HEK293 (cell line): Measurements from ENCODE around the gene UFC1.

Experiments used
- BCL11A ChIP-seq: fragments of 450-650 bp; formaldehyde crosslinking; IDR thresholded peaks from 2 replicates; pipeline ENCODE4 v1.5.1; 2016; ENCODE audit warnings: low read depth, missing biosample characterization, missing genetic modification characterization
- FEZF1 ChIP-seq: fragments of 450-650 bp; formaldehyde crosslinking; IDR thresholded peaks from 2 replicates; pipeline ENCODE4 v1.5.1; 2016; ENCODE audit warnings: missing biosample characterization, missing genetic modification characterization
- GFI1B ChIP-seq: fragments of 450-650 bp; formaldehyde crosslinking; IDR thresholded peaks from 2 replicates; pipeline ENCODE4 v1.5.1; 2016; ENCODE audit warnings: missing biosample characterization, missing genetic modification characterization
- GLI4 ChIP-seq: fragments of 450-650 bp; formaldehyde crosslinking; IDR thresholded peaks from 2 replicates; pipeline ENCODE4 v1.5.1; 2016; ENCODE audit warnings: missing biosample characterization, missing genetic modification characterization
- SETDB1 ChIP-seq: IDR thresholded peaks from one replicate; pipeline ENCODE4 v1.6.1; 2017; ENCODE audit warnings: mild to moderate bottlenecking, low read length, moderate library complexity, mixed read lengths; ENCODE audit not compliant: insufficient read length
- SP7 ChIP-seq: fragments of 450-650 bp; formaldehyde crosslinking; IDR thresholded peaks from 2 replicates; pipeline ENCODE4 v1.5.1; 2016; ENCODE audit warnings: missing biosample characterization, missing genetic modification characterization
- TRIM28 ChIP-seq: IDR thresholded peaks from 2 replicates; pipeline ENCODE4 v1.6.1; 2011; ENCODE audit warnings: low read length, control low read depth, borderline replicate concordance
- ZBTB20 ChIP-seq: fragments of 450-650 bp; formaldehyde crosslinking; IDR thresholded peaks from 2 replicates; pipeline ENCODE4 v1.5.1; 2016; ENCODE audit warnings: missing biosample characterization, missing genetic modification characterization
- ZBTB49 ChIP-seq: fragments of 450-650 bp; formaldehyde crosslinking; IDR thresholded peaks from 2 replicates; pipeline ENCODE4 v1.5.1; 2016; ENCODE audit warnings: missing biosample characterization, missing genetic modification characterization, low read depth
- ZBTB6 ChIP-seq: fragments of 450-650 bp; formaldehyde crosslinking; IDR thresholded peaks from 2 replicates; pipeline ENCODE4 v1.5.1; 2017; ENCODE audit warnings: missing biosample characterization, missing genetic modification characterization
- ZBTB7A ChIP-seq: fragments of 450-650 bp; formaldehyde crosslinking; IDR thresholded peaks from 2 replicates; pipeline ENCODE4 v1.5.1; 2016; ENCODE audit warnings: low read depth, missing biosample characterization, missing genetic modification characterization
- ZNF121 ChIP-seq: fragments of 450-650 bp; formaldehyde crosslinking; IDR thresholded peaks from 2 replicates; pipeline ENCODE4 v1.5.1; 2016; ENCODE audit warnings: missing biosample characterization, missing genetic modification characterization
- ZNF146 ChIP-seq: fragments of 450-650 bp; formaldehyde crosslinking; IDR thresholded peaks from 2 replicates; pipeline ENCODE4 v1.5.1; 2016; ENCODE audit warnings: missing biosample characterization, missing genetic modification characterization
- ZNF157 ChIP-seq: fragments of 450-650 bp; formaldehyde crosslinking; IDR thresholded peaks from 2 replicates; pipeline ENCODE4 v1.5.1; 2016; ENCODE audit warnings: missing biosample characterization, missing genetic modification characterization
- ZNF16 ChIP-seq: fragments of 450-650 bp; formaldehyde crosslinking; IDR thresholded peaks from 2 replicates; pipeline ENCODE4 v1.5.1; 2016; ENCODE audit warnings: low read depth, missing biosample characterization, missing genetic modification characterization
- ZNF2 ChIP-seq: fragments of 450-650 bp; formaldehyde crosslinking; IDR thresholded peaks from 2 replicates; pipeline ENCODE4 v1.5.1; 2016; ENCODE audit warnings: missing biosample characterization, missing genetic modification characterization
- ZNF202 ChIP-seq: fragments of 450-650 bp; formaldehyde crosslinking; IDR thresholded peaks from 2 replicates; pipeline ENCODE4 v1.5.1; 2016; ENCODE audit warnings: missing biosample characterization, missing genetic modification characterization, borderline replicate concordance
- ZNF223 ChIP-seq: fragments of 450-650 bp; formaldehyde crosslinking; IDR thresholded peaks from 2 replicates; pipeline ENCODE4 v1.5.1; 2016; ENCODE audit warnings: missing biosample characterization, missing genetic modification characterization
- ZNF239 ChIP-seq: fragments of 450-650 bp; formaldehyde crosslinking; IDR thresholded peaks from 2 replicates; pipeline ENCODE4 v1.5.1; 2016; ENCODE audit warnings: missing biosample characterization, missing genetic modification characterization
- ZNF354C ChIP-seq: fragments of 450-650 bp; formaldehyde crosslinking; IDR thresholded peaks from 2 replicates; pipeline ENCODE4 v1.5.1; 2016; ENCODE audit warnings: missing biosample characterization, missing genetic modification characterization, low read depth, borderline replicate concordance
- ZNF391 ChIP-seq: fragments of 450-650 bp; formaldehyde crosslinking; IDR thresholded peaks from 2 replicates; pipeline ENCODE4 v1.5.1; 2016; ENCODE audit warnings: low read depth, missing biosample characterization, missing genetic modification characterization, borderline replicate concordance
- ZNF404 ChIP-seq: fragments of 450-650 bp; formaldehyde crosslinking; IDR thresholded peaks from 2 replicates; pipeline ENCODE4 v1.5.1; 2017; ENCODE audit warnings: missing biosample characterization, missing genetic modification characterization
- ZNF426 ChIP-seq: fragments of 450-650 bp; formaldehyde crosslinking; IDR thresholded peaks from 2 replicates; pipeline ENCODE4 v1.5.1; 2017; ENCODE audit warnings: missing biosample characterization, missing genetic modification characterization, mild to moderate bottlenecking, inconsistent platforms, moderate library complexity
- ZNF488 ChIP-seq: fragments of 450-650 bp; formaldehyde crosslinking; IDR thresholded peaks from 2 replicates; pipeline ENCODE4 v1.5.1; 2016; ENCODE audit warnings: missing biosample characterization, missing genetic modification characterization
- ZNF510 ChIP-seq: fragments of 450-650 bp; formaldehyde crosslinking; IDR thresholded peaks from 2 replicates; pipeline ENCODE4 v1.5.1; 2018; ENCODE audit warnings: mild to moderate bottlenecking, missing genetic modification characterization, missing biosample characterization; ENCODE audit not compliant: insufficient replicate concordance
- ZNF529 ChIP-seq: fragments of 450-650 bp; formaldehyde crosslinking; IDR thresholded peaks from 2 replicates; pipeline ENCODE4 v1.5.1; 2017; ENCODE audit warnings: missing genetic modification characterization, missing biosample characterization; ENCODE audit not compliant: insufficient replicate concordance
- ZNF596 ChIP-seq: fragments of 450-650 bp; IDR thresholded peaks from 2 replicates; pipeline ENCODE4 v1.5.0; 2018; ENCODE audit warnings: missing biosample characterization, mild to moderate bottlenecking, missing genetic modification characterization, moderate library complexity
- ZNF621 ChIP-seq: fragments of 450-650 bp; formaldehyde crosslinking; IDR thresholded peaks from 2 replicates; pipeline ENCODE4 v1.5.1; 2017; ENCODE audit warnings: missing biosample characterization, missing genetic modification characterization
- ZNF623 ChIP-seq: fragments of 450-650 bp; formaldehyde crosslinking; IDR thresholded peaks from 2 replicates; pipeline ENCODE4 v1.5.1; 2016; ENCODE audit warnings: missing biosample characterization, missing genetic modification characterization
- ZNF626 ChIP-seq: fragments of 450-650 bp; sonication (Bioruptor Pico); formaldehyde crosslinking; IDR thresholded peaks from 2 replicates; pipeline ENCODE4 v1.5.1; 2018; ENCODE audit warnings: missing biosample characterization, missing genetic modification characterization, inconsistent platforms
- ZNF629 ChIP-seq: fragments of 450-650 bp; formaldehyde crosslinking; IDR thresholded peaks from 2 replicates; pipeline ENCODE4 v1.5.1; 2017; ENCODE audit warnings: missing biosample characterization, missing genetic modification characterization
- ZNF658 ChIP-seq: fragments of 450-650 bp; formaldehyde crosslinking; IDR thresholded peaks from 2 replicates; pipeline ENCODE4; 2016; ENCODE audit warnings: missing biosample characterization, missing genetic modification characterization
- ZNF747 ChIP-seq: fragments of 450-650 bp; formaldehyde crosslinking; IDR thresholded peaks from 2 replicates; pipeline ENCODE4 v1.5.1; 2016; ENCODE audit warnings: missing biosample characterization, missing genetic modification characterization
- ZNF776 ChIP-seq: fragments of 450-650 bp; formaldehyde crosslinking; IDR thresholded peaks from 2 replicates; pipeline ENCODE4 v1.5.0; 2017; ENCODE audit warnings: missing biosample characterization, missing genetic modification characterization, borderline replicate concordance
- ZNF837 ChIP-seq: fragments of 450-650 bp; formaldehyde crosslinking; IDR thresholded peaks from 2 replicates; pipeline ENCODE4 v1.5.1; 2016; ENCODE audit warnings: missing biosample characterization, missing genetic modification characterization
- ZSCAN23 ChIP-seq: fragments of 450-650 bp; formaldehyde crosslinking; IDR thresholded peaks from 2 replicates; pipeline ENCODE4 v1.5.1; 2016; ENCODE audit warnings: missing biosample characterization, missing genetic modification characterization

The UFC1 gene

GRCh38 chr1:161165742-161166668 is 12.2 kb downstream of the UFC1 start, which contains the start of gene PPOX (continued):
- no peak for TF ChIP-seq ZBTB49 (tag by site-specific recombination)
- 0 out of 2 replicates have a peak, but pooled peaks have one; percentile 17 for TF ChIP-seq FEZF1 (tag by site-specific recombination)
- TF ChIP-seq BCL11A (tag by site-specific recombination) = no peak; the same call in 1 of the 2 replicates
- TF ChIP-seq GFI1B (tag by site-specific recombination) = no peak
- TF ChIP-seq ZNF621 (tag by site-specific recombination) = no peak
- no peak; the same call in none of the 2 replicates for TF ChIP-seq ZNF2
- TF ChIP-seq ZNF354C (tag by site-specific recombination) = no peak
- no peak for TF ChIP-seq ZNF488 (tag by site-specific recombination)
- TF ChIP-seq ZNF629 (tag by site-specific recombination) = peak; percentile 53
- TF ChIP-seq ZNF404 (tag by site-specific recombination) = no peak
- TF ChIP-seq ZNF426 = no peak
- 0 out of 2 replicates have a peak, but pooled peaks have one; percentile 44 for TF ChIP-seq ZNF391 (tag by site-specific recombination)
- TF ChIP-seq ZNF157 (tag by site-specific recombination) = no peak
- no peak for TF ChIP-seq ZNF146 (tag by site-specific recombination)
- no peak for TF ChIP-seq ZNF529 (tag by site-specific recombination)
- no peak for TF ChIP-seq ZNF239 (tag by site-specific recombination)
- 0 out of 2 replicates have a peak, but pooled peaks have one; percentile 16 for TF ChIP-seq ZSCAN23 (tag by site-specific recombination)
- TF ChIP-seq ZNF223 (tag by site-specific recombination) = no peak
- TF ChIP-seq ZNF202 (tag by site-specific recombination) = no peak
- peak; percentile 74; the same call in 1 of the 2 replicates for TF ChIP-seq ZBTB6 (tag by site-specific recombination)
- no peak for TF ChIP-seq SETDB1
- no peak for TF ChIP-seq ZNF658
- peak; percentile 60; the same call in 1 of the 2 replicates for TF ChIP-seq ZBTB20 (tag by site-specific recombination)
- TF ChIP-seq TRIM28 = peak; percentile 65; the same call in 1 of the 2 replicates
- TF ChIP-seq GLI4 (tag by site-specific recombination) = no peak
- TF ChIP-seq ZNF776 (tag by site-specific recombination) = no peak
- TF ChIP-seq ZNF121 (tag by site-specific recombination) = no peak
- TF ChIP-seq ZNF837 = no peak
- TF ChIP-seq SP7 (tag by site-specific recombination) = peak; percentile 74
- TF ChIP-seq ZNF510 (tag by site-specific recombination) = no peak
- no peak for TF ChIP-seq ZNF747 (tag by site-specific recombination)
- TF ChIP-seq ZNF16 (tag by site-specific recombination) = no peak
- TF ChIP-seq ZNF626 (tag by site-specific recombination) = no peak
- TF ChIP-seq ZBTB7A = no peak
- no peak for TF ChIP-seq ZNF623 (tag by site-specific recombination)
- no peak for TF ChIP-seq ZNF596 (tag by site-specific recombination)
